Stimulated activated naive CD4-positive, alpha-beta T cell treated with Interleukin-2 at 50 U/mL for 16 hours (primary cell): Measurements from ENCODE around the gene SPATA31C1.
"Not testable (repeated sequence)": the region's sequence is repeated elsewhere in the genome, so short reads cannot be mapped to it uniquely, and the experiment has no call there.

ENCODE experiments used
- DNase-seq: peaks from one replicate; lab custom pipeline; 2025; lab: John Stamatoyannopoulos, UW

SPATA31C1 gene

DNA sequence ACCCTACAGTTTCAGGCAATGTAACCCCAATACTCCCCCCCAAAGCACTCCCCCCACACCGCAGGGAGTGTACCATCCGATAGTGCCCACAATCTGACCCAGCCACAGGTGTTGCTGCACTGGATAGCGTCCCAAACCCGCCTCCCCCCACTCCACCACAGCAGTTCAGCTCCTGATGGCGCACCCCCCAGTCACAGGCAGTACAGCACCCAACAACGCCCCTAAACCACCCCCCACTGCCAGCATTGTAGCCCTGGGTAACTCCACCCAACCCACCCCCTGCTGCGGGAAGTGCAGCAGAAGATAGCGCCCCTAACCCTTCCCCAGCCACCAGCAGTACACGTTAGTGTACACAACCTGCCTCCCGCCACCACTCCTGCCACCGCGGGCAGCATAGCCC lies 20.6 kb downstream of the SPATA31C1 start:
- not testable (repeated sequence) for DNase-seq

DNA sequence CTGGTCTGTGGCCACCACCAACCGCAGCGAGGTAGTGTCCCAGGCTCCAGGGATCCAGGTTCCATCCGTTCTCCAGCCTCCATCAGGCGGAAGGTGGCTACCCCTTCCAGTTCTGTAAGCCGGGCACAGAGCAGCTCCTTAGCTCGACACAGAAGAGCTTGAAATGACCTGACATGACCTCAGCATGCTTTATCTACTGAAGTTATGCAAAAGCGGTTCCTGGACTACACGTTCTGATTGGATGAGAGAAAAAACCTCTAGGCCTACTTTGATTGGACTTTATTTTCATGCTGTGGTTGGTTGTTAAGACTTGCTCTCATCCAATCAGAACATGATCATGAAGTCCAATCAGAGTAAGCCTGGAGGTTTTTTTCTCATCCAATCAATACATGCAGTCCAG lies 21.3 kb downstream of the SPATA31C1 start:
- DNase-seq = not testable (repeated sequence)

DNA sequence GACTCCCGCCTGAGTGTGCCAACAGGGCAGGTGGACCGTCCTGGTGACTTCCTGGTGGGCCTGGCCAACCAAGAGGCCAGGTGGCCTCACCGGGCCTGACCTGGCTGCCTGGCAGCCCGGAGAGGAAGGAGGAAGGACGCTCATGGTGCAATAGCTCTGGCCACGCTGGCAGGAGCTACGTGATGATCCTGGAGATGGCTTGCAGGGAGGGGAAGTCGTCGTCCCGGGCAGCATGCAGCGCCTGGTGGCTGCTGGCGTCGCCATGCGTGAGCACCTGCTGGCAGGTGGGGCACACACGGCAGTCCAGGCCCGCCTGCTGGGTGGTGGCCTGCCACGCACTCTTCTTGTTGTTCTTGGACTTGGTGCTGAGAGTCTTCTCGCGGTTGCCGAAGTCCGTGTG lies 26.3 kb downstream of the SPATA31C1 start:
- DNase-seq = no peak

DNA sequence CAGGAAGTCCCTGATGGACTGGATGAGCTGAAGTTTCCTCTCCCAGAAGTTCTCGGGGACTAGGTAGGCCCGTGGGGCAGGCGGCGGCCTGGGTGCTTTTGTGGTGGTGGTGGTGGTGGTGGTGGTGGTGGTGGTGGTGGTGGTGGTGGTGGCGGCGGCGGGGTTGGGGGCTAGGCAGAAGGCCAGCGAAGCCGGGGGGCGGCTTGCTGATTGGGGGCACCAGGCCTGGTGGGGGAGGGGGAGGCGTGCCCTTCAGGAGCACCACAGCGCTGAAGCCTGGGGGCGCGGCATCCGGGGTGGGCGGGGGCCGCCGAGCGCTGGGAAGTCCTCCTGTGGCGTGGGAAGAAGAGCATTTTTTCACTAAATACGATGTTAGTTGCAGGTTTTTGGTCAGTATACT lies 26.9 kb downstream of the SPATA31C1 start:
- no peak for DNase-seq

DNA sequence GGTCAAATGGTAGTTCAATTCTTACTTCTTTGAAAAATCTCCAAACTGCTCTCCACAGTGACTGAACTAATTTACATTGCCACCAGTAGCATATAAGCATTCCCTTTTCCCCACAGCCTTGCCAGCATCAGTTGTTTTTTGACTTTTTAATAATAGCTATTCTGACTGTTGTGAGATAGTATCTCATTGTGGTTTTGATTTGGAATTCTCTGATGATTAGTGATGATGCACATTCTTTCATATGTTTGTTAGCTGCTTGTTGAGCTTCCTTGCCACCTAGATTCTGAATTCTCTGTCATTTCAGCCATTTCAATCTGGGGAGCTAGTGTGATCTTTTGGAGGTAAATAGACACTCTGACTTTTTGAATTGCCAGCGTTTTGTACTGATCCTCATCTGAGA lies 32.5 kb downstream of the SPATA31C1 start:
- DNase-seq = no peak

DNA sequence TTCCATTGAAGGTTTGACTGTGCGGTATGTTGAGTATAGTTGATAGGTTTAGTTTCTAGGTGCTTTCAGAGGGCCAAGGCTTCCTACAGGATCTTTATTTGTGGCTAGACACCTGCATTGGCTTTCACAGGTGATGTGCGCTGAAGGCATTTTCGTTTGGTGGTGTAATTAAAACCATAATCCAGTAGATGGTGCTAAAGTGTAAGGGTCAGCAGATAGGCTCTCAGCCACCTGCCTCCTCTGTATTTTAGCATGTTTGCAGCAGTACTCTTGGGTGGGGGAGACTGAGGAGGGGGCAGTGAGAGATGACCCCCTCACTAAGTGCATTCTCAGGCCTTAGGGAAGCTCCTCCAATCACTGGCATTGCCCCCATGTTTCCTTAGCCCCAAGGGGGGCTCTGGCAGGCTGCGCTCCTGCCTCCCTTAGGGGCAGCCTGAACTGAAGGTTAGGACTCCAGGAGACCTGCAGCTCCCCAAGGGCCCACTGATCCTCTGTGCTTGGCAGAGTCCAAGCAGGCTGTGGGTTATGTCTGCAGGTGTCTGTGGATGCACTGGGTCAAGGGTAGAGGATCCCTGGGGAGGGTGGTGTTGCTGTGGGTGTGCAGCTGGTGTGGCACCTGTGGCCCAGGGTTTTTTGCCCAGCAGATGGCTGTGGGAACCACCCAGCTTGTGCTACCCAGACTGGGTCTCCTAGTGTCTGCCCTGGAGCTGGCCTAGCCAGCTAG lies 33.2 kb downstream of the SPATA31C1 start:
- no peak for DNase-seq

DNA sequence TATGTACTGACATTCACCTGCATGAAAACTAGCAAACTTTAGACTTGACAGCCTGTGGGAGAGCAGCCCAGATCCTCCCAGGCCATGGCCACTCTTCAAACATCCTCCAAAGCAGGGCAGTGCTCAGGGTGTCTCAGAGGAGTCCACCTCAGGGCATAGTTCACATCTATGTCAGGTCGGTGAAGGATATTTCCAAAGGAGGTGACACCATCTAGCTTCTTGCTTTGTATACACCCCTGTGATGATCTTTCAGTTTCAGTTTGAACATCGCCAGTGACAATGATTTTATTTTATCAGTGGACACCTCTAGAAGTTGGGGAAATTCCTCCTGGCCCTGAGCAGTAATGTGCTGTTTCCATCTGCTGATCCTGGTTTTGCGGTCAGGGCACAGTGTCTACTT lies 36.5 kb downstream of the SPATA31C1 start:
- DNase-seq = no peak

DNA sequence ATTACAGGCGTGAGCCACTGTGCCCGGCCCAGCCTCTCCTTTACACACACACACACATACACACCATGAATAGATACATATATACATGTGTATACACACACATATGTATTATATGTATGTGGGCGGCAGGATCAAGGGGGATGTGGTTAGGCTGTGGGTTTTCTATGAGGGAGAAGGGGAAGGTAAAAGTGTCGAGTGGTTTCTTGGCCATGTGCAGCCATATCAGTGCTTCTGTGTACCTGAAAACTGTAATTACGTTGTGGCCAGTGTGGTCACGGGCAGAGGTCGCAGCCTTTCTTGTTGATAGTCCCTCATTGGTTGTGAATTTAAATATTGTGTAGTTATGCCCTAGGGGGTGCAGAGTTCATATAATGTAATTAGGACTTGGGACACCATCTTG lies 40.1 kb downstream of the SPATA31C1 start:
- DNase-seq = no peak

DNA sequence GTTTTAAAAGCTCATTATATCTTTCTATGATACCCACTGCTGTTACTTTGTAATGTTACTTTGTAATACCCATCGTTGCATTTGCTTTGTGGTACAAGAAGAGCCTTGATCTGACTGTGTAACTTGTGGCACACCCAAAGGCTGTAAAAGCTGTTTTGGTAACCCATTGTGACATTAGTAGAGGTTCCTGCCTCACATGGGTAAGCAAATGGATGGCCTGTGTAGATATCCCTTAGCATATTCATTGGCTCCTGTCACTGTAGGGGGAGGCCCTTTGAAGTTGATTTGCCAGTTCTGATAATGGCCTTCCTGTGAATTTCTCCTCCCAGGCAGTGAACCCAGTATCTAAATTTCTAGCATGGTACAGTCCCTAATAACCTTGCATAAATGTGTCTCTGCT lies 40.8 kb downstream of the SPATA31C1 start:
- DNase-seq = no peak

DNA sequence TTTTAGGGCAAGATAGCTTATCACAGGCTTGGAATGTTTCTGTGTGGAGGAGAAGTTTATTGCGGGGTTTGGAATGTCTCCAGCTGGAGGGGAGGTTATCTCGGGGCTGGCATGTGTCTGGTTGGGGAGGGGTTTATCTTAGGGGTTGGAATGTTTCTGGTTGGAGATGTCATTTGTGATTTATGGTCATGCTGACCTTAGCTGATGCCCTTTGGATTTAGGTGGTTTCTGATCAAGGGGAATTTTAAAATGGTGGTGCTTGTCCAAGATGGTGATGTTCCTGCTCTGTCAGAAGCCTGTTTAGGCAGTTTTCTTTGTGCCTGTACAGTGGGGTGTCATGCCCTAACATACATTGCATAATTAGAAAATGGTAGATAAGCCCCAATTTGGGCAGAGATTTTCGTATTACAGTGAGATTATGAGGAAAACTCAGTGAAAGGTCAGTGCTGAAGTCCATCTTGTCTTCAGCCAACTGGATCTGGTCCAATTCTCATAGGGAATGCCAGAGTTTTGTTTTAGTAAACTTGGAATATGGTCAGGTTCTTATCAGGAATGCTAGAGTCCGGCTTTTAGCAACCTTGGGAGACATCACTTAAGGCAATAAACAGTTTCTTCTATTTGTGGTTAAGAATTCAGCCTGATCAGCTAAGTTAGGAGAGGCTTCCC lies 42.3 kb downstream of the SPATA31C1 start:
- DNase-seq = no peak

DNA sequence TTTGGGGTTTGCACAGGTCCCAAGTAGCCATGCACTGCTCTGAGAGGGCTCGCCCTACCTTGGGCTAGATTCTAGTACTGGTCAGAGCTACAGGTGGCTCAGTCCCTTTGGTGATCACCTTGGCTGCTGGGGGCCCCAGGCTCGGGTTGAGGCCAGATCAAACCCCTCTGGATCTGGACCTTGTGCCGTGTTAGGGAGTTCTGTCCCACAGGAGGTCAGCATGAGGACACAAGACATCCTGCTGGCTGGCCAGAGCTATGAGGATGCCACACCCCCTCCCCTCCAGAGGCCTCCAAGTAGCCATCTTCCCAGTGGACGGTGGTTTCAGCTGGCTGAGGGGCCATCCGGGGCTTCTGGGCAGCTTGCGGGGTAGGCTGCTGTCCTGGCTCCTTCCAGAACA lies 46.0 kb downstream of the SPATA31C1 start:
- no peak for DNase-seq

DNA sequence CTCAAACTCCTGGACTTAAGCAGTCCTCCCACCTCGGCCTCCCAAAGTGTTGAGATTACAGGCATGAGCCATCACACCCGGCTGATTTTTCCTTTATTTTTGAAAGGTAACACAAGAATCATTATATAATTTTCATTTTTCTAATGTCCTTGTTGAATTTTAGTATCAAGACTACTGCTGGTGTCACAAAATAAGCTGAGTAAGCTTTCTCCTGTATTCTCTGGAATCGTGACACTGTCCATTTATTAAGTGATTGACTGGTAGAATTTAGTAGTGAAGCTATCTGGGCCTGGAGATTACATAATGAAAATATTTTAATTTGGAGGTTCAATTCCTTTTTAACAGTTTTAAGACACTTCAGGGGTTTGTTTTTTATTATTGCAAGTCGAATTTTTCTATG lies 47.1 kb downstream of the SPATA31C1 start:
- no peak for DNase-seq

DNA sequence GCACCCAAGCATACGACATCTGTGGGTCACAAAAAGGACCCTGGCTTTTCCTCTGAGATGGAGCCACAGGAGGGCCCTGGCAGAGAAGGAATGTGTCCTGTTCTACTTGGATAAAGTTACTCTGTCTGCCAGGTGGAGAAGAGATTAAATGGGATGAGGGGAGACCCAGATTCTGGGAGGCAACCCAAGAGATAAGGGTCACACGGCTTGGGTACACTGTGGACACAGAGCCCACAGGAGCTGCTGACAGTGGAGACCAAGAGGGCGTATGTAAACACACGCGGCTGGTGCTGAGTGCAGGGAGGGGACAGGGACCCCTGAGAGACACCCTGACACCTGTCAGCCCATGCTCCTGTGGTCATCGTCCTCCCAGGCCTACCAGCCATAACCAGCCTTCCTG lies 50.4 kb downstream of the SPATA31C1 start:
- no peak for DNase-seq

DNA sequence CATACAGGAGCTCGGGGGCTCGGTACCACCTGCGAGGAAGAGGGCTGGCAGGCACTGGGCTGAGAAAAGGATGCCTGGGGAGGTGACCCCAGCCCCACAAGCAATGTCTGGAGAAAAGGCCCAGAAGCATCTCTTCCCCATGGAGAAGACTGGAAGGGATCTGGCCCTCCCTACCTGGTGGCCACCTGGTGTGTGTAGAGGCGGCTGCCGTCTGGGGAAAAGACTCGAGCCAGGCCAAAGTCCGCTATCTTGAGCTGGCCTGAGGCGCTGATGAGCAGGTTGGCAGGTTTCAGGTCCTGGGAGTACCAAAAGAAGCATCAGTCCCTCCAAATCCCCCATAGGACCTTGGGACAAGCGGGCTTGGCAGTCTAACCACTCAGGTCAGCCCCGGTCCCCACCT lies 52.8 kb downstream of the SPATA31C1 start:
- DNase-seq = no peak

DNA sequence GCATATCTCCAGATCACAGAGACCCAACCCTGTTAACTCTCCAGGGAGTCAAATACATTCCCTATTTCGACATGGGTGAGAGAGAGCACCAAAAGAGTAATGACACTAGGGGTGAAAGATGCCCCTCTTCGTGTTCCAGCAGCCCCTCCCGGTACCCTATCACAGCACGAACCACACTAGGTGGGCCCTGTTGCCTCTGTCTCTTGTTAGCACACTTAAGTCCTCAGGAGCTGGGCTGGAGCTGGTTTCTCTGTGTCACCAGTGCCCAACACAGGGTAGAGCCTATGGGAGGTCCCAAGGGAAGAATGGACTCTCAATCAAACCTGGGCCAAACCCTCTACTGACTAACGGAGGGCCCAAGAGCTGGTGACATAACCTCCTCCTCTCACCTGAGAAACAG lies 55.4 kb downstream of the SPATA31C1 start:
- no peak for DNase-seq
